ENCODE data around the gene MAD1L1. TPM values are rescaled to one million over a fixed set of nuclear protein-coding genes. Genes with fewer than 3 reads are reported as not detected.

Gene MAD1L1
- total and polyA plus RNA-seq, 2 of the 13 experiments (the other 11 are each of a cell fraction or from before 2014, with no cell fraction given) = 17.4 to 64.7 TPM

DNA sequence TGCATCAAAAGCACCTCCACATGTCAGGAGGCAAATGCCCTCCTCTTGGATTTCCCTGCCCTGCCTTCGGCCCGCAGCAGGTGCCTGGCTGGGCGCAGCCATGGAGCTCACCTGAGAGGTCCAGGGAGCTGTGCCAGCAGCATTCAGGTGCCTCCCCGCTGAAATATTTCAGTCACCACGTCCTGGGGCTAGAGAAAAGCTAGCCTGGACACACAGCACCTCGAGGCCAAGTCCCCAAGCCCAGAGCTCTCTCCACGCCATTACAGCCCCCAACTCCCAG is 102.7 kb downstream of the MAD1L1 start:
- Histone ChIP-seq H3K9ac (ENCODE audit: insufficient read depth, low read depth, low read length) (no peak overlapping the region), H3K36me3 (replicated peaks in 1 of 2; ENCODE audit: control insufficient read depth in 1 of 2, insufficient read depth in 2 of 2, low read length in 2 of 2) (peaks cover 17 to 45% of the 10 kb centered on the region in 2 experiments; a peak in 4 of 5 replicates), H2AFZ (ENCODE audit: low read length) (no peak overlapping the region), H4K20me1 (ENCODE audit: insufficient read depth, low read length) (no peaks in the 10 kb centered on the region), H3K9me3 (ENCODE audit: low read length) (no peaks in the 10 kb centered on the region), H3K4me1 (ENCODE audit: insufficient read depth, low read length) (no peaks in the 10 kb centered on the region), H3K4me2 (ENCODE audit: low read depth, low read length) (no peak overlapping the region), H3K27ac (ENCODE audit: extremely low read length, insufficient read depth, low read length) (no peak overlapping the region), H3K27me3 (ENCODE audit: control insufficient read depth in 1 of 2, insufficient read depth in 2 of 2, low read length in 2 of 2) (no peaks in the 10 kb centered on the region), H3K79me2 (ENCODE audit: insufficient read depth, low read length) (no peaks in the 10 kb centered on the region), H3K4me3 (replicated peaks in 1 of 3; ENCODE audit: insufficient read depth in 1 of 3, low read depth in 2 of 3, low read length in 3 of 3) (no peak overlapping the region)
- intact Hi-C loops (cut with micrococcal nuclease; ENCODE audit: unreplicated experiment) = no loop called here
- ChIA-PET CTCF (ENCODE audit: low intra/inter-chr PET ratio, low total read pairs) (no interaction called here), POLR2A (no interaction called here)
- TF ChIP-seq, protein P1, sequence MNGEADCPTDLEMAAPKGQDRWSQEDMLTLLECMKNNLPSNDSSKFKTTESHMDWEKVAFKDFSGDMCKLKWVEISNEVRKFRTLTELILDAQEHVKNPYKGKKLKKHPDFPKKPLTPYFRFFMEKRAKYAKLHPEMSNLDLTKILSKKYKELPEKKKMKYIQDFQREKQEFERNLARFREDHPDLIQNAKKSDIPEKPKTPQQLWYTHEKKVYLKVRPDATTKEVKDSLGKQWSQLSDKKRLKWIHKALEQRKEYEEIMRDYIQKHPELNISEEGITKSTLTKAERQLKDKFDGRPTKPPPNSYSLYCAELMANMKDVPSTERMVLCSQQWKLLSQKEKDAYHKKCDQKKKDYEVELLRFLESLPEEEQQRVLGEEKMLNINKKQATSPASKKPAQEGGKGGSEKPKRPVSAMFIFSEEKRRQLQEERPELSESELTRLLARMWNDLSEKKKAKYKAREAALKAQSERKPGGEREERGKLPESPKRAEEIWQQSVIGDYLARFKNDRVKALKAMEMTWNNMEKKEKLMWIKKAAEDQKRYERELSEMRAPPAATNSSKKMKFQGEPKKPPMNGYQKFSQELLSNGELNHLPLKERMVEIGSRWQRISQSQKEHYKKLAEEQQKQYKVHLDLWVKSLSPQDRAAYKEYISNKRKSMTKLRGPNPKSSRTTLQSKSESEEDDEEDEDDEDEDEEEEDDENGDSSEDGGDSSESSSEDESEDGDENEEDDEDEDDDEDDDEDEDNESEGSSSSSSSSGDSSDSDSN (CRISPR knock-in tag; IDR thresholded peaks at IDR 0.05) = no peak
- TF ChIP-seq IKZF1 (IDR thresholded peaks at IDR 0.05) (no peak), NFATC3 (CRISPR knock-in tag; IDR thresholded peaks at IDR 0.05) (no peak), ZNF883 (CRISPR knock-in tag; IDR thresholded peaks at IDR 0.05; ENCODE audit: not compliant biosample characterization) (no peak), KMT2A (CRISPR knock-in tag; IDR thresholded peaks at IDR 0.05) (no peak), ZNF670 (CRISPR knock-in tag; IDR thresholded peaks at IDR 0.05; ENCODE audit: borderline replicate concordance) (no peak), ZNF724P (CRISPR knock-in tag; IDR thresholded peaks at IDR 0.05; ENCODE audit: borderline replicate concordance) (no peak), MAFK (conservative IDR thresholded peaks at IDR 0.05 in 1 of 2, IDR thresholded peaks at IDR 0.05 in 1 of 2; ENCODE audit: low read length in 2 of 2) (no peak), ZNF629 (CRISPR knock-in tag; conservative IDR thresholded peaks at IDR 0.05) (no peak), ZNF747 (CRISPR knock-in tag; IDR thresholded peaks at IDR 0.05; ENCODE audit: borderline replicate concordance) (no peak), GATAD2A (CRISPR knock-in tag; IDR thresholded peaks at IDR 0.05) (no peak)
- TF ChIP-seq, protein P2, sequence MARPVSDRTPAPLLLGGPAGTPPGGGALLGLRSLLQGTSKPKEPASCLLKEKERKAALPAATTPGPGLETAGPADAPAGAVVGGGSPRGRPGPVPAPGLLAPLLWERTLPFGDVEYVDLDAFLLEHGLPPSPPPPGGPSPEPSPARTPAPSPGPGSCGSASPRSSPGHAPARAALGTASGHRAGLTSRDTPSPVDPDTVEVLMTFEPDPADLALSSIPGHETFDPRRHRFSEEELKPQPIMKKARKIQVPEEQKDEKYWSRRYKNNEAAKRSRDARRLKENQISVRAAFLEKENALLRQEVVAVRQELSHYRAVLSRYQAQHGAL (CRISPR knock-in tag; IDR thresholded peaks at IDR 0.05; ENCODE audit: not compliant biosample characterization) = no peak
- TF ChIP-seq, protein P3, sequence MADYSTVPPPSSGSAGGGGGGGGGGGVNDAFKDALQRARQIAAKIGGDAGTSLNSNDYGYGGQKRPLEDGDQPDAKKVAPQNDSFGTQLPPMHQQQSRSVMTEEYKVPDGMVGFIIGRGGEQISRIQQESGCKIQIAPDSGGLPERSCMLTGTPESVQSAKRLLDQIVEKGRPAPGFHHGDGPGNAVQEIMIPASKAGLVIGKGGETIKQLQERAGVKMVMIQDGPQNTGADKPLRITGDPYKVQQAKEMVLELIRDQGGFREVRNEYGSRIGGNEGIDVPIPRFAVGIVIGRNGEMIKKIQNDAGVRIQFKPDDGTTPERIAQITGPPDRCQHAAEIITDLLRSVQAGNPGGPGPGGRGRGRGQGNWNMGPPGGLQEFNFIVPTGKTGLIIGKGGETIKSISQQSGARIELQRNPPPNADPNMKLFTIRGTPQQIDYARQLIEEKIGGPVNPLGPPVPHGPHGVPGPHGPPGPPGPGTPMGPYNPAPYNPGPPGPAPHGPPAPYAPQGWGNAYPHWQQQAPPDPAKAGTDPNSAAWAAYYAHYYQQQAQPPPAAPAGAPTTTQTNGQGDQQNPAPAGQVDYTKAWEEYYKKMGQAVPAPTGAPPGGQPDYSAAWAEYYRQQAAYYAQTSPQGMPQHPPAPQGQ (CRISPR knock-in tag; IDR thresholded peaks at IDR 0.05; ENCODE audit: borderline replicate concordance) = no peak
- TF ChIP-seq, protein P4, sequence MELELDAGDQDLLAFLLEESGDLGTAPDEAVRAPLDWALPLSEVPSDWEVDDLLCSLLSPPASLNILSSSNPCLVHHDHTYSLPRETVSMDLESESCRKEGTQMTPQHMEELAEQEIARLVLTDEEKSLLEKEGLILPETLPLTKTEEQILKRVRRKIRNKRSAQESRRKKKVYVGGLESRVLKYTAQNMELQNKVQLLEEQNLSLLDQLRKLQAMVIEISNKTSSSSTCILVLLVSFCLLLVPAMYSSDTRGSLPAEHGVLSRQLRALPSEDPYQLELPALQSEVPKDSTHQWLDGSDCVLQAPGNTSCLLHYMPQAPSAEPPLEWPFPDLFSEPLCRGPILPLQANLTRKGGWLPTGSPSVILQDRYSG (CRISPR knock-in tag; IDR thresholded peaks at IDR 0.05) = no peak
- TF ChIP-seq, protein P5, sequence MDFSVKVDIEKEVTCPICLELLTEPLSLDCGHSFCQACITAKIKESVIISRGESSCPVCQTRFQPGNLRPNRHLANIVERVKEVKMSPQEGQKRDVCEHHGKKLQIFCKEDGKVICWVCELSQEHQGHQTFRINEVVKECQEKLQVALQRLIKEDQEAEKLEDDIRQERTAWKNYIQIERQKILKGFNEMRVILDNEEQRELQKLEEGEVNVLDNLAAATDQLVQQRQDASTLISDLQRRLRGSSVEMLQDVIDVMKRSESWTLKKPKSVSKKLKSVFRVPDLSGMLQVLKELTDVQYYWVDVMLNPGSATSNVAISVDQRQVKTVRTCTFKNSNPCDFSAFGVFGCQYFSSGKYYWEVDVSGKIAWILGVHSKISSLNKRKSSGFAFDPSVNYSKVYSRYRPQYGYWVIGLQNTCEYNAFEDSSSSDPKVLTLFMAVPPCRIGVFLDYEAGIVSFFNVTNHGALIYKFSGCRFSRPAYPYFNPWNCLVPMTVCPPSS (IDR thresholded peaks at IDR 0.05) = no peak
- DNase-seq (ENCODE audit: low spot score) = no peak
- ATAC-seq = no peak
- no TSS peak for BruUV-seq (replicated peaks)
- no peak for FAIRE-seq
- 100% methylated on average over 2 of the region's 7 CpGs for WGBS (ENCODE audit: low lambda C conversion rate)
- in situ Hi-C loops (cut with HindIII; ENCODE audit: extremely low pct_ligation_motif_present, low pct_unique_long_range_greater_than_20kb) = no loop called here

All from HepG2 (cell line).